ENCODE results near the gene STEEP1. TPM values are rescaled to one million over a fixed set of nuclear protein-coding genes. Genes with fewer than 3 reads are reported as not detected.
"Not testable (repeated sequence)": the region's sequence is repeated elsewhere in the genome, so short reads cannot be mapped to it uniquely, and the experiment has no call there.

The STEEP1 gene
- total RNA-seq, 1 donor from 2014 or later = 21.6 TPM

DNA sequence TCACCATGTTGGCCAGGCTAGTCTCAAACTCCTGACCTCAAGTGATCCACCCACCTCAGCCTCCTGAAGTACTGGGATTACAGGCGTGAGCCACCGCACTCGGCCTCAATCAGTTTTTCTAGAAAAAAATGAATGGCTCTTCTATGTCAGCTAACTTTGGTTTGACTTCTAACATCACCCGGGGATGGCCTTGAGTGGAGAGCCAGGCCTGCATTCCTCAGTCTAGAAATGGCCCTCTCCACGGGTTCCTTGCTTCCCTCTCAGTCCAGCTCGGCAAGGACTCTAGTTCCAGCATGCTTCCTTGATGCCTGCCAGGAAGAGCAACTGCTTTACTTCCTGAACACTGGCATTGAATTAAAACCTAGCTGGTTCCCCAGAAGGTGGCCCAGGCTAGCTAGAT lies 58.0 kb downstream of the STEEP1 start:
- H3K4me1 Mint-ChIP-seq = no peaks in the 10 kb centered on the region
- peaks cover 2% of the 10 kb centered on the region for H3K36me3 Mint-ChIP-seq

GRCh38 chrX:119505945-119506344 lies 59.3 kb downstream of the STEEP1 start:
- no peak for DNase-seq (ENCODE audit: low spot score in 2 of 2, unreplicated experiment in 2 of 2)
- TF ChIP-seq, protein P1, sequence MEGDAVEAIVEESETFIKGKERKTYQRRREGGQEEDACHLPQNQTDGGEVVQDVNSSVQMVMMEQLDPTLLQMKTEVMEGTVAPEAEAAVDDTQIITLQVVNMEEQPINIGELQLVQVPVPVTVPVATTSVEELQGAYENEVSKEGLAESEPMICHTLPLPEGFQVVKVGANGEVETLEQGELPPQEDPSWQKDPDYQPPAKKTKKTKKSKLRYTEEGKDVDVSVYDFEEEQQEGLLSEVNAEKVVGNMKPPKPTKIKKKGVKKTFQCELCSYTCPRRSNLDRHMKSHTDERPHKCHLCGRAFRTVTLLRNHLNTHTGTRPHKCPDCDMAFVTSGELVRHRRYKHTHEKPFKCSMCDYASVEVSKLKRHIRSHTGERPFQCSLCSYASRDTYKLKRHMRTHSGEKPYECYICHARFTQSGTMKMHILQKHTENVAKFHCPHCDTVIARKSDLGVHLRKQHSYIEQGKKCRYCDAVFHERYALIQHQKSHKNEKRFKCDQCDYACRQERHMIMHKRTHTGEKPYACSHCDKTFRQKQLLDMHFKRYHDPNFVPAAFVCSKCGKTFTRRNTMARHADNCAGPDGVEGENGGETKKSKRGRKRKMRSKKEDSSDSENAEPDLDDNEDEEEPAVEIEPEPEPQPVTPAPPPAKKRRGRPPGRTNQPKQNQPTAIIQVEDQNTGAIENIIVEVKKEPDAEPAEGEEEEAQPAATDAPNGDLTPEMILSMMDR (IDR thresholded peaks at IDR 0.05; ENCODE audit: unreplicated experiment) = no peak

More for the DNA sequence above, 58.0 kb downstream of the STEEP1 start:
- no peak for DNase-seq (ENCODE audit: low spot score in 2 of 2, unreplicated experiment in 2 of 2)
- no peaks in the 10 kb centered on the region for H3K27me3 Mint-ChIP-seq (ENCODE audit: low read depth)
- H3K4me3 Mint-ChIP-seq = no peak overlapping the region
- TF ChIP-seq, protein P1 (IDR thresholded peaks at IDR 0.05; ENCODE audit: unreplicated experiment) = no peak
- peaks cover 3% of the 10 kb centered on the region for H3K9me3 Mint-ChIP-seq
- H3K27ac Mint-ChIP-seq = no peak overlapping the region

GRCh38 chrX:119505145-119505544 lies 60.1 kb downstream of the STEEP1 start:
- H3K4me1 Mint-ChIP-seq; H3K9me3 Mint-ChIP-seq; H3K4me3 Mint-ChIP-seq; DNase-seq (ENCODE audit: low spot score in 2 of 2, unreplicated experiment in 2 of 2); H3K27me3 Mint-ChIP-seq (ENCODE audit: low read depth); H3K27ac Mint-ChIP-seq; H3K36me3 Mint-ChIP-seq: not testable (repeated sequence)

More at GRCh38 chrX:119505945-119506344, 59.3 kb downstream of the STEEP1 start:
- H3K4me3 Mint-ChIP-seq = no peak overlapping the region
- no peaks in the 10 kb centered on the region for H3K4me1 Mint-ChIP-seq
- H3K36me3 Mint-ChIP-seq = peaks cover 2% of the 10 kb centered on the region
- H3K9me3 Mint-ChIP-seq = peaks cover 3% of the 10 kb centered on the region
- no peaks in the 10 kb centered on the region for H3K27me3 Mint-ChIP-seq (ENCODE audit: low read depth)
- H3K27ac Mint-ChIP-seq = no peak overlapping the region

- Mint-ChIP-seq H3K27me3 (ENCODE audit: low read depth) (no peaks in the 10 kb centered on the region), H3K9me3 (peaks cover 3% of the 10 kb centered on the region), H3K27ac (no peak overlapping the region), H3K4me3 (no peak overlapping the region), H3K36me3 (peaks cover 2% of the 10 kb centered on the region), H3K4me1 (no peaks in the 10 kb centered on the region)
- DNase-seq (ENCODE audit: low spot score in 2 of 2, unreplicated experiment in 2 of 2) = no peak
- TF ChIP-seq, protein P1 (IDR thresholded peaks at IDR 0.05; ENCODE audit: unreplicated experiment) = no peak
These were observed 61.7 kb downstream of the STEEP1 start for GRCh38 chrX:119503484-119503861.

DNA sequence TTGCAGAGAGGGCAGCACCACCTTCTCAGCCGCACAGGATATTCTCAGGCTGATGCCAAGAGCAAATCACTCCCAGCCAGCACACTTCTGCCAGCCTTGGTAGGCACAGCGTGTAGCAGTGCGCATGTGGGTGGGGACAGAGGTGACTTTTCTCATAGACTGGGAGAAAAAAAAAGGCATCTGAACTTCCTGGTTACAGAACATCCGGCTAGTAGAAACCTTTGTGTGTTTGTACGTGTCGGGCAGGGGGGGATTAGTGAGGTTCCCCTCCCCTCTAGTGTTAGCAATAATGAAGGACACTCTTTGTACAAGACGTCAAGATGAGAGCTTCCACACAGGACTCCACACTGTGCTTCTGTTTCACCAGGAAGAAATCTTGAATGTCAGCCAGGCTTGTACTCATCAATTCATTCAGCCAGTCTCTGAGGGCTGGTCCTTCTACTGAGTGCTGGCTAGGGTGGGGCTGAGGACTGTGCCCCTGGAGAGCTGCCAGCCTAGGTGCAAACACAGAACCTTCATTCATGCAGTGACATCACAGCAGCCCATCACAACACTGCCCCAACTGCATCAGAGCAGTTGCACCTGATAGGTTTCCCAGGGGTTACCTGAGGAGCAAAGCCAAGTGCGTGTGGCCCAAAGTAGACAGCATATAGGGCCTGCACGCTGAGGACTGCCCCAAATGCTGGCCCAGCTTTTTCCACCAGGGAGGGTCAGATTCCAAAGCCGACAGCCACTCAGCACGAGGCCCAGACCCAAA lies 62.3 kb downstream of the STEEP1 start:
- peaks cover 3% of the 10 kb centered on the region for H3K9me3 Mint-ChIP-seq
- DNase-seq (ENCODE audit: low spot score in 2 of 2, unreplicated experiment in 2 of 2) = no peak
- no peak overlapping the region for H3K4me3 Mint-ChIP-seq
- H3K36me3 Mint-ChIP-seq = peaks cover 2% of the 10 kb centered on the region
- H3K4me1 Mint-ChIP-seq = no peaks in the 10 kb centered on the region
- TF ChIP-seq, protein P1 (IDR thresholded peaks at IDR 0.05; ENCODE audit: unreplicated experiment) = no peak
- no peak overlapping the region for H3K27ac Mint-ChIP-seq
- no peaks in the 10 kb centered on the region for H3K27me3 Mint-ChIP-seq (ENCODE audit: low read depth)

DNA sequence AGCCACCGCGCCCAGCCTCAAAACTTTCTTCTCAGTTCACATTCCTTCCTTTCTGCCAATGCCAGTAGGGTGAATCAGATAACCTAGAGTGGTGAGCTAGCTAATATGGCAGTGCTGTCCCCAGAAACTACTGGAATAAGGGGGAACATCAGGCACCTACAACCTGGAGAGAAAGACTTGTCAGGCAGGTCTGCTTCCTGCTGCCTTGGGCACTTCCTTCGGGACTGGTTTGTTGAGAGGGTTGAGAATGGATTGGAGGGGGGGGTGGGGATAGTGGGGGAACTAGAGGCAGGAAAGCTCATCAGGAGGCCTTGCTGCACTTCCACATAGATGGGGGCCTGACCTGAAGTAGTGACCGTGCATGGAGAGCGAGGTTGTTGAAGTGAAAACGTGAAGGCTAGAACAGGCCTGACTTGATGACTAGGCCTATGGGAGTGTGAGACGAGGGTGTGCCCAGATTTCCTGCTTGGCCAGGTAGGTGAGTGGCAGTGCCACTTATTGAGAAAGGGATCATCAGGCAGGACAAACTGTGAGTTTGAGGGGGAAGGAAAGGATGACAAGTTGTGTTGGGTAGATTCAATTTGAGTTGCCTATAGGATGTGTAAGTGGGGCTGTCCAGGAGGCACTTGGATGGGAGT lies 63.6 kb downstream of the STEEP1 start:
- H3K27ac Mint-ChIP-seq = no peak overlapping the region
- DNase-seq (ENCODE audit: low spot score in 2 of 2, unreplicated experiment in 2 of 2) = no peak
- H3K4me3 Mint-ChIP-seq = no peak overlapping the region
- TF ChIP-seq, protein P1 (IDR thresholded peaks at IDR 0.05; ENCODE audit: unreplicated experiment) = no peak
- H3K4me1 Mint-ChIP-seq = no peaks in the 10 kb centered on the region
- peaks cover 8% of the 10 kb centered on the region for H3K9me3 Mint-ChIP-seq
- peaks cover 2% of the 10 kb centered on the region for H3K36me3 Mint-ChIP-seq
- no peaks in the 10 kb centered on the region for H3K27me3 Mint-ChIP-seq (ENCODE audit: low read depth)
